ENCODE measurements around the gene CHD9. TPM values are rescaled to one million over a fixed set of nuclear protein-coding genes. Genes with fewer than 3 reads are reported as not detected.
A peak's percentile ranks its signal among the peaks of the same experiment; 100 is the strongest.

The CHD9 gene
- total RNA-seq, 1 donor, result 55.6 TPM

GRCh38 chr16:53207810-53208752 is 153.3 kb downstream of the CHD9 start:
- H3K9me3 ChIP-seq (ENCODE audit: low read depth, low read length), result no peaks in the 10 kb centered on the region
- peak overlapping the region; percentile 44 for H3K4me3 ChIP-seq (ENCODE audit: low read length)
- H3K27me3 ChIP-seq (ENCODE audit: insufficient read depth, low read length), result no peaks in the 10 kb centered on the region
- H3K4me1 ChIP-seq (ENCODE audit: insufficient read depth, low read length), result peaks cover 22% of the 10 kb centered on the region

GRCh38 chr16:53209429-53209828 is 154.6 kb downstream of the CHD9 start:
- H3K4me1 ChIP-seq (ENCODE audit: insufficient read depth, low read length), result peaks cover 24% of the 10 kb centered on the region
- no peaks in the 10 kb centered on the region for H3K9me3 ChIP-seq (ENCODE audit: low read depth, low read length)
- H3K4me3 ChIP-seq (ENCODE audit: low read length), result peak overlapping the region; percentile 15
- H3K27me3 ChIP-seq (ENCODE audit: insufficient read depth, low read length), result no peaks in the 10 kb centered on the region

GRCh38 chr16:53209877-53210276 is 155.1 kb downstream of the CHD9 start:
- no peaks in the 10 kb centered on the region for H3K27me3 ChIP-seq (ENCODE audit: insufficient read depth, low read length)
- peaks cover 26% of the 10 kb centered on the region for H3K4me1 ChIP-seq (ENCODE audit: insufficient read depth, low read length)
- no peak overlapping the region for H3K4me3 ChIP-seq (ENCODE audit: low read length)
- H3K9me3 ChIP-seq (ENCODE audit: low read depth, low read length), result no peaks in the 10 kb centered on the region

GRCh38 chr16:53211253-53211652 is 156.5 kb downstream of the CHD9 start:
- no peak overlapping the region for H3K4me3 ChIP-seq (ENCODE audit: low read length)
- no peaks in the 10 kb centered on the region for H3K9me3 ChIP-seq (ENCODE audit: low read depth, low read length)
- peaks cover 33% of the 10 kb centered on the region for H3K4me1 ChIP-seq (ENCODE audit: insufficient read depth, low read length)
- H3K27me3 ChIP-seq (ENCODE audit: insufficient read depth, low read length), result no peaks in the 10 kb centered on the region

- Histone ChIP-seq H3K4me3 (ENCODE audit: low read length) (no peak overlapping the region), H3K4me1 (ENCODE audit: insufficient read depth, low read length) (peaks cover 43% of the 10 kb centered on the region), H3K9me3 (ENCODE audit: low read depth, low read length) (no peaks in the 10 kb centered on the region), H3K27me3 (ENCODE audit: insufficient read depth, low read length) (no peaks in the 10 kb centered on the region)
Observed at GRCh38 chr16:53212893-53213223, 158.1 kb downstream of the CHD9 start.

GRCh38 chr16:53213542-53213941 is 158.8 kb downstream of the CHD9 start:
- no peak overlapping the region for H3K4me3 ChIP-seq (ENCODE audit: low read length)
- H3K9me3 ChIP-seq (ENCODE audit: low read depth, low read length), result no peaks in the 10 kb centered on the region
- peaks cover 37% of the 10 kb centered on the region for H3K4me1 ChIP-seq (ENCODE audit: insufficient read depth, low read length)
- no peaks in the 10 kb centered on the region for H3K27me3 ChIP-seq (ENCODE audit: insufficient read depth, low read length)

- peaks cover 57% of the 10 kb centered on the region for H3K4me1 ChIP-seq (ENCODE audit: insufficient read depth, low read length)
- H3K27me3 ChIP-seq (ENCODE audit: insufficient read depth, low read length), result no peaks in the 10 kb centered on the region
- no peak overlapping the region for H3K4me3 ChIP-seq (ENCODE audit: low read length)
Observed at GRCh38 chr16:53216798-53217197, 162.0 kb downstream of the CHD9 start.

GRCh38 chr16:53219371-53219770 is 164.6 kb downstream of the CHD9 start:
- Histone ChIP-seq H3K4me3 (ENCODE audit: low read length) (no peak overlapping the region), H3K4me1 (ENCODE audit: insufficient read depth, low read length) (peaks cover 46% of the 10 kb centered on the region), H3K9me3 (ENCODE audit: low read depth, low read length) (no peaks in the 10 kb centered on the region), H3K27me3 (ENCODE audit: insufficient read depth, low read length) (no peaks in the 10 kb centered on the region)

More at GRCh38 chr16:53216798-53217197, 162.0 kb downstream of the CHD9 start:
- H3K9me3 ChIP-seq (ENCODE audit: low read depth, low read length), result no peaks in the 10 kb centered on the region

- no peak overlapping the region for H3K4me3 ChIP-seq (ENCODE audit: low read length)
- H3K4me1 ChIP-seq (ENCODE audit: insufficient read depth, low read length), result peaks cover 46% of the 10 kb centered on the region
- no peaks in the 10 kb centered on the region for H3K9me3 ChIP-seq (ENCODE audit: low read depth, low read length)
- no peaks in the 10 kb centered on the region for H3K27me3 ChIP-seq (ENCODE audit: insufficient read depth, low read length)
Observed at GRCh38 chr16:53219795-53220454, 165.1 kb downstream of the CHD9 start.

GRCh38 chr16:53220585-53220984 is 165.8 kb downstream of the CHD9 start:
- no peak overlapping the region for H3K4me3 ChIP-seq (ENCODE audit: low read length)
- H3K4me1 ChIP-seq (ENCODE audit: insufficient read depth, low read length), result peaks cover 42% of the 10 kb centered on the region
- H3K27me3 ChIP-seq (ENCODE audit: insufficient read depth, low read length), result no peaks in the 10 kb centered on the region
- H3K9me3 ChIP-seq (ENCODE audit: low read depth, low read length), result no peaks in the 10 kb centered on the region

GRCh38 chr16:53224951-53225533 is 170.3 kb downstream of the CHD9 start:
- Histone ChIP-seq H3K4me1 (ENCODE audit: insufficient read depth, low read length) (peaks cover 16% of the 10 kb centered on the region), H3K9me3 (ENCODE audit: low read depth, low read length) (no peaks in the 10 kb centered on the region), H3K27me3 (ENCODE audit: insufficient read depth, low read length) (no peaks in the 10 kb centered on the region), H3K4me3 (ENCODE audit: low read length) (no peak overlapping the region)

- Histone ChIP-seq H3K4me1 (ENCODE audit: insufficient read depth, low read length) (no peaks in the 10 kb centered on the region), H3K4me3 (ENCODE audit: low read length) (no peak overlapping the region), H3K9me3 (ENCODE audit: low read depth, low read length) (no peaks in the 10 kb centered on the region), H3K27me3 (ENCODE audit: insufficient read depth, low read length) (no peaks in the 10 kb centered on the region)
Observed at GRCh38 chr16:53232826-53233529, 178.2 kb downstream of the CHD9 start.

GRCh38 chr16:53234836-53235235 is 180.0 kb downstream of the CHD9 start:
- no peaks in the 10 kb centered on the region for H3K27me3 ChIP-seq (ENCODE audit: insufficient read depth, low read length)
- H3K4me1 ChIP-seq (ENCODE audit: insufficient read depth, low read length), result no peaks in the 10 kb centered on the region
- no peak overlapping the region for H3K4me3 ChIP-seq (ENCODE audit: low read length)
- H3K9me3 ChIP-seq (ENCODE audit: low read depth, low read length), result no peaks in the 10 kb centered on the region

GRCh38 chr16:53235851-53236250 is 181.1 kb downstream of the CHD9 start:
- Histone ChIP-seq H3K4me1 (ENCODE audit: insufficient read depth, low read length) (no peaks in the 10 kb centered on the region), H3K27me3 (ENCODE audit: insufficient read depth, low read length) (no peaks in the 10 kb centered on the region), H3K4me3 (ENCODE audit: low read length) (no peak overlapping the region), H3K9me3 (ENCODE audit: low read depth, low read length) (no peaks in the 10 kb centered on the region)

- Histone ChIP-seq H3K4me3 (ENCODE audit: low read length) (no peak overlapping the region), H3K4me1 (ENCODE audit: insufficient read depth, low read length) (no peaks in the 10 kb centered on the region), H3K9me3 (ENCODE audit: low read depth, low read length) (no peaks in the 10 kb centered on the region), H3K27me3 (ENCODE audit: insufficient read depth, low read length) (no peaks in the 10 kb centered on the region)
Observed at GRCh38 chr16:53249331-53249730, 194.5 kb downstream of the CHD9 start.

Measured in mononuclear cell (primary cell).